H1 (cell line): ENCODE measurements around the gene OR8B4. TPM values are rescaled to one million over a fixed set of nuclear protein-coding genes. Genes with fewer than 3 reads are reported as not detected.

Source experiments
- CTCF ChIA-PET: fragments of 300-600 bp; sonication (Branson Sonifier 250); formaldehyde crosslinking; loops from one replicate; lab custom pipeline; 2021; ENCODE audit not compliant: partially characterized antibody; lab: Charles Lee
- POLR2A ChIA-PET: fragments of 300-600 bp; sonication (Branson Sonifier 250); formaldehyde crosslinking; loops from one replicate; lab custom pipeline; 2021; ENCODE audit warnings: inconsistent platforms; ENCODE audit not compliant: partially characterized antibody; lab: Charles Lee
- DNase-seq, 2 experiments: peaks; one replicate each; pipeline versions ENCODE4 v3.0.0 to v3.0.0-alpha.2; 2010 to 2022; ENCODE audit warnings: low spot score in 2 of 2, low read depth in 1 of 2, mixed read lengths in 1 of 2
- FAIRE-seq: peaks from 2 replicates; lab custom pipeline; 2011; peaks lifted over from hg19 to GRCh38; lab: Jason Lieb, UNC
- H2AFZ ChIP-seq: 2 replicates; pipeline ENCODE4 v1.8.1; 2012; ENCODE audit warnings: low read length, inconsistent platforms
- H2AK5ac ChIP-seq: 2 replicates; pipeline ENCODE4 v1.6.1; 2013; ENCODE audit warnings: low read depth, low read length
- H2BK120ac ChIP-seq: replicated peaks from 2 replicates; pipeline ENCODE3; 2013; ENCODE audit warnings: low read depth, low read length, inconsistent platforms
- H2BK12ac ChIP-seq: 2 replicates; pipeline ENCODE4 v1.6.1; 2013; ENCODE audit warnings: low read depth, low read length
- H2BK15ac ChIP-seq: 2 replicates; pipeline ENCODE4 v1.6.1; 2013; ENCODE audit warnings: low read length
- H2BK20ac ChIP-seq: 2 replicates; pipeline ENCODE4 v1.6.1; 2013; ENCODE audit warnings: low read length
- H2BK5ac ChIP-seq: 2 replicates; pipeline ENCODE4 v1.6.1; 2013; ENCODE audit warnings: low read depth, low read length
- H3K14ac ChIP-seq: 2 replicates; pipeline ENCODE4 v1.6.1; 2013; ENCODE audit warnings: inconsistent platforms; ENCODE audit not compliant: insufficient read length
- H3K18ac ChIP-seq: 2 replicates; pipeline ENCODE4 v1.6.1; 2013; ENCODE audit warnings: low read length; ENCODE audit errors: extremely low read depth
- H3K23ac ChIP-seq: 2 replicates; pipeline ENCODE4 v1.6.1; 2013; ENCODE audit warnings: inconsistent platforms; ENCODE audit not compliant: insufficient read length
- H3K23me2 ChIP-seq: 2 replicates; pipeline ENCODE4 v1.6.1; 2013; ENCODE audit warnings: low read depth, low read length
- H3K27ac ChIP-seq: 2 replicates; pipeline ENCODE4 v1.6.1; 2011; ENCODE audit warnings: low read depth, low read length, inconsistent platforms
- H3K27me3 ChIP-seq, 4 experiments: replicated peaks in 1 of 4; 1 replicate in 1 of 4; 2 replicates in 3 of 4; pipeline versions ENCODE4 v1.6.1 to v1.8.1; 2011 to 2013; ENCODE audit warnings: low read length in 3 of 4, mild to moderate bottlenecking in 3 of 4, inconsistent platforms in 2 of 4, mixed read lengths in 2 of 4, moderate library complexity in 1 of 4; ENCODE audit not compliant: control insufficient read depth in 3 of 4, insufficient read depth in 3 of 4; ENCODE audit errors: extremely low read depth in 1 of 4
- H3K36me3 ChIP-seq, 4 experiments: 2 replicates each; pipeline versions ENCODE4 v1.6.1 to v1.8.1; 2011 to 2013; ENCODE audit warnings: mild to moderate bottlenecking in 4 of 4, low read length in 3 of 4, moderate library complexity in 2 of 4, control low read depth in 1 of 4, inconsistent platforms in 1 of 4; ENCODE audit not compliant: insufficient read depth in 4 of 4, control insufficient read depth in 2 of 4
- H3K4ac ChIP-seq: replicated peaks from 2 replicates; pipeline ENCODE3; 2013; ENCODE audit warnings: low read length, low read depth, mixed read lengths, inconsistent platforms; ENCODE audit not compliant: insufficient read length
- H3K4me1 ChIP-seq, 4 experiments: replicated peaks in 1 of 4; 1 replicate in 1 of 4; 2 replicates in 3 of 4; pipeline versions ENCODE4 v1.6.1 to v1.8.1; 2011 to 2013; ENCODE audit warnings: low read length in 3 of 4, inconsistent platforms in 2 of 4, mixed read lengths in 1 of 4; ENCODE audit not compliant: insufficient read depth in 4 of 4, control insufficient read depth in 3 of 4
- H3K4me2 ChIP-seq, 2 experiments: 2 replicates each; pipeline versions ENCODE4 v1.6.1 to v1.8.1; 2011 to 2013; ENCODE audit warnings: low read depth in 2 of 2, low read length in 2 of 2, control low read depth in 1 of 2, inconsistent platforms in 1 of 2, mild to moderate bottlenecking in 1 of 2; ENCODE audit not compliant: insufficient read depth in 1 of 2
- H3K4me3 ChIP-seq, 4 experiments: fragments of 200-600, 300-600 bp in 1 of 4; sonication (generic), shearing (Covaris generic), sonication (Bioruptor Twin) in 1 of 4; 2 replicates each; pipeline versions ENCODE4 v1.5.1 to v1.8.1; 2011 to 2016; ENCODE audit warnings: low read length in 4 of 4, low read depth in 3 of 4, control low read depth in 2 of 4, inconsistent platforms in 2 of 4, mild to moderate bottlenecking in 2 of 4, mixed read lengths in 1 of 4, moderate library complexity in 1 of 4; ENCODE audit not compliant: insufficient read depth in 2 of 4; ENCODE audit errors: extremely low read depth in 1 of 4
- H3K56ac ChIP-seq: replicated peaks from 2 replicates; pipeline ENCODE3; 2013; ENCODE audit warnings: low read depth, mild to moderate bottlenecking, mixed read lengths, low read length, inconsistent platforms; ENCODE audit not compliant: insufficient read length
- H3K79me1 ChIP-seq: 2 replicates; pipeline ENCODE4 v1.6.1; 2013; ENCODE audit warnings: low read depth, low read length, control low read depth
- H3K79me2 ChIP-seq, 2 experiments: 2 replicates each; pipeline versions ENCODE4 v1.6.1 to v1.8.1; 2012 to 2013; ENCODE audit warnings: low read length in 2 of 2, mild to moderate bottlenecking in 2 of 2, inconsistent platforms in 1 of 2; ENCODE audit not compliant: insufficient read depth in 2 of 2, control insufficient read depth in 1 of 2
- H3K9ac ChIP-seq, 4 experiments: replicated peaks in 1 of 4; 1 replicate in 1 of 4; 2 replicates in 3 of 4; pipeline versions ENCODE4 v1.6.1 to v1.8.1; 2011 to 2013; ENCODE audit warnings: low read depth in 3 of 4, low read length in 3 of 4, control low read depth in 2 of 4, mild to moderate bottlenecking in 2 of 4, moderate library complexity in 2 of 4, inconsistent platforms in 1 of 4; ENCODE audit errors: extremely low read depth in 1 of 4
- H3K9me3 ChIP-seq, 2 experiments: 2 replicates each; pipeline versions ENCODE4 v1.6.1 to v1.8.1; 2012 to 2013; ENCODE audit warnings: mild to moderate bottlenecking in 2 of 2, moderate library complexity in 2 of 2, control low read depth in 1 of 2, inconsistent platforms in 1 of 2, low read depth in 1 of 2, low read length in 1 of 2, mixed read lengths in 1 of 2; ENCODE audit not compliant: insufficient read depth in 2 of 2
- H4K20me1 ChIP-seq, 2 experiments: replicated peaks in 1 of 2; 2 replicates each; pipeline versions ENCODE3 to v1.8.1; 2011 to 2013; ENCODE audit warnings: inconsistent platforms in 2 of 2, low read length in 2 of 2, mild to moderate bottlenecking in 1 of 2; ENCODE audit not compliant: insufficient read depth in 2 of 2, control insufficient read depth in 1 of 2
- H4K5ac ChIP-seq: 2 replicates; pipeline ENCODE4 v1.6.1; 2013; ENCODE audit warnings: low read length, low read depth, mixed read lengths, inconsistent platforms; ENCODE audit not compliant: insufficient read length
- H4K8ac ChIP-seq: 2 replicates; pipeline ENCODE4 v1.8.0; 2013; ENCODE audit warnings: mild to moderate bottlenecking, moderate library complexity, low read length, inconsistent platforms; ENCODE audit not compliant: insufficient read depth; ENCODE audit errors: extremely low read depth
- H4K91ac ChIP-seq: replicated peaks from 2 replicates; pipeline ENCODE3; 2013; ENCODE audit warnings: low read length, mixed read lengths, inconsistent platforms; ENCODE audit not compliant: insufficient read length
- ASH2L ChIP-seq: fragments of 200-600, 300-600 bp; sonication (generic); IDR thresholded peaks from one replicate; pipeline ENCODE4 v1.7.1; 2017; ENCODE audit warnings: low read length
- CHD1 ChIP-seq: IDR thresholded peaks from 2 replicates; pipeline ENCODE4 v1.6.1; 2012; ENCODE audit warnings: low read depth, low read length, improper control_type of control experiment
- GTF2F1 ChIP-seq: IDR thresholded peaks from 2 replicates; pipeline ENCODE4 v1.6.1; 2012; ENCODE audit warnings: low read depth, low read length, improper control_type of control experiment, borderline replicate concordance
- HDAC2 ChIP-seq, 2 experiments: fragments of 300-600 bp in 1 of 2; sonication (generic) in 1 of 2; IDR thresholded peaks; 2 replicates each; pipeline ENCODE4 v1.6.1; 2011 to 2012; ENCODE audit warnings: low read depth in 2 of 2, low read length in 2 of 2, mild to moderate bottlenecking in 2 of 2, moderate library complexity in 2 of 2, borderline replicate concordance in 1 of 2, inconsistent platforms in 1 of 2
- KDM5A ChIP-seq: fragments of 200-600 bp; IDR thresholded peaks from 2 replicates; pipeline ENCODE4 v1.7.1; 2012; ENCODE audit warnings: mild to moderate bottlenecking, low read length, inconsistent platforms, mixed read lengths
- NRF1 ChIP-seq: IDR thresholded peaks from 2 replicates; pipeline ENCODE4 v1.6.1; 2011; ENCODE audit warnings: mild to moderate bottlenecking, low read depth, low read length, improper control_type of control experiment
- POLR2AphosphoS5 ChIP-seq: IDR thresholded peaks from 2 replicates; pipeline ENCODE4 v1.6.1; 2011; ENCODE audit warnings: low read depth, low read length
- SIN3A ChIP-seq, 2 experiments: IDR thresholded peaks in 1 of 2; conservative IDR thresholded peaks in 1 of 2; 2 replicates each; pipeline ENCODE4 v1.6.1; 2011 to 2012; ENCODE audit warnings: low read length in 2 of 2, improper control_type of control experiment in 1 of 2, low read depth in 1 of 2, mild to moderate bottlenecking in 1 of 2
- WGBS, 2 experiments: shearing (Covaris generic) in 1 of 2; methylation state at CpG; one replicate each; pipeline versions ENCODE4 v1.1.6 to v1.1.7; 2013 to 2015; ENCODE audit warnings: low lambda C conversion rate in 2 of 2, mixed read lengths in 2 of 2, inconsistent platforms in 1 of 2, low coverage in 1 of 2, missing lambda C conversion rate in 1 of 2; ENCODE audit not compliant: insufficient replicate concordance in 2 of 2, insufficient coverage in 1 of 2, insufficient read length in 1 of 2; ENCODE audit errors: extremely low coverage in 1 of 2, missing lambda C conversion rate in 1 of 2; 5-methylcytosine and 5-hydroxymethylcytosine counted together
- polyA plus RNA-seq, 7 experiments: library from polyadenylated mRNA; depleted of rRNA in 3 of 7; stranded (reverse) in 5 of 7; unstranded in 2 of 7; fragments of >200 nt in 5 of 7; fragments of 200-250 nt in 2 of 7; gene quantifications; 1 replicate in 5 of 7; 2 replicates in 1 of 7; 4 replicates in 1 of 7; pipeline versions ENCODE4 v1.2.1 to v1.2.3, GENCODE V29; 2011 to 2013; ENCODE audit warnings: missing spikeins in 2 of 7, mixed read lengths in 2 of 7
- total RNA-seq: library from RNA; stranded (reverse); fragmentation: NEBNext Ultra II Directional; extraction: Animal tissue kit (Norgen Biotek cat#: 25700); gene quantifications from 2 replicates; pipeline ENCODE4 v1.2.1, GENCODE V29; 2021
- TF ChIP-seq, protein P1 (sequence below): IDR thresholded peaks from 2 replicates; pipeline ENCODE4 v1.6.1; 2012; ENCODE audit warnings: inconsistent platforms
- TF ChIP-seq, protein P2 (sequence below): IDR thresholded peaks from 2 replicates; pipeline ENCODE4 v1.6.1; 2011; ENCODE audit warnings: low read depth, mild to moderate bottlenecking, low read length; ENCODE audit not compliant: insufficient read depth
- TF ChIP-seq, protein P3 (sequence below): IDR thresholded peaks from 2 replicates; pipeline ENCODE4 v1.6.1; 2012; ENCODE audit warnings: low read length, inconsistent platforms

Gene OR8B4
- total and polyA plus RNA-seq, 2 of the 8 experiments (the other 6 are each of a cell fraction or from before 2014, with no cell fraction given) = not detected

DNA sequence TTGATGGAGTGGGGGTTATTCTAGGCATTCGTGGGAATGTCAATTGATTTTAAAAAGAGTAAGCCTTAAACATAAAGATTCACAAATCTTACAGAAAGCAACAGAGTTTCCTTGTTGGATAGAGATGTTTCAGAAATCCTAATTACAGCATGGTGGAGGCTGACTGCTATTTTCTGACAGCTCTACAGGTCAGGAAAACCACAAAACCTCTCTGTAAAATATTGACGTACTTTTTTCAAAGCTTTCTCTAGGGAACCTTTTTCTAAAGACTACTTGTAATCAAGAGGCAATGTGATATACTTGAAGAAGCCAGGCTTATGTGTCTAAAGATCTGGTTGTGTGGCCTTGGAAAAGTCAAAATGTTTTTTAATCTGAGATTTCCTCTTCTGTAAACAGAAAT, 29.9 kb upstream of the OR8B4 start:
- no peak overlapping the region for H3K4ac ChIP-seq
- H3K9me3 ChIP-seq = no peaks in the 10 kb centered on the region; a peak in 1 of 4 replicates
- H3K56ac ChIP-seq = no peak overlapping the region
- no peak overlapping the region; the same call in 1 of the 2 replicates for H3K18ac ChIP-seq
- H3K4me1 ChIP-seq = peaks cover 0 to 8% (median 0%) of the 10 kb centered on the region in 4 experiments; a peak in 1 of 7 replicates
- H3K36me3 ChIP-seq = no peaks in the 10 kb centered on the region
- no peak overlapping the region for H2BK15ac ChIP-seq
- H3K14ac ChIP-seq = no peak overlapping the region
- CTCF ChIA-PET = interaction anchor here (1.0 to 1.6 kb wide), 2 partner anchors 42 to 385 kb away, joined by 3 read pairs; no protein-coding TSS in a partner anchor
- H2AFZ ChIP-seq = no peak overlapping the region
- POLR2A ChIA-PET = no interaction called here
- H3K27me3 ChIP-seq = no peaks in the 10 kb centered on the region
- no peaks in the 10 kb centered on the region for H4K20me1 ChIP-seq
- WGBS, 2 experiments = 77% methylated on average over 2 of the region's 2 CpGs; no CpG with 5 or more reads in 1 of the 2 experiments
- DNase-seq (no peak), FAIRE-seq (no peak)
- H3K4me3 ChIP-seq = no peak overlapping the region
- H2BK12ac ChIP-seq = no peak overlapping the region
- H3K79me2 ChIP-seq = no peaks in the 10 kb centered on the region
- H4K91ac ChIP-seq = no peak overlapping the region
- H2AK5ac ChIP-seq = no peak overlapping the region
- no peak overlapping the region for H4K8ac ChIP-seq
- no peaks in the 10 kb centered on the region for H3K79me1 ChIP-seq
- no peak overlapping the region for H2BK20ac ChIP-seq
- no peak overlapping the region for H2BK5ac ChIP-seq
- H4K5ac ChIP-seq = no peak overlapping the region
- H3K27ac ChIP-seq = no peak overlapping the region
- H3K23ac ChIP-seq = no peak overlapping the region
- peak overlapping the region in 1 of 4 experiments; percentile 34; a peak in 1 of 7 replicates for H3K9ac ChIP-seq
- H3K4me2 ChIP-seq = no peak overlapping the region
- no peaks in the 10 kb centered on the region for H3K23me2 ChIP-seq
- no peak overlapping the region for H2BK120ac ChIP-seq
- TF ChIP-seq GTF2F1 (no peak), KDM5A (no peak), POLR2AphosphoS5 (no peak), HDAC2 (IDR thresholded peaks at IDR 0.05; ENCODE audit: borderline replicate concordance in 1 of 2, low read depth in 2 of 2, low read length in 2 of 2) (no peak), CHD1 (no peak), SIN3A (conservative IDR thresholded peaks at IDR 0.05 in 1 of 2, IDR thresholded peaks at IDR 0.05 in 1 of 2; ENCODE audit: low read depth in 1 of 2, low read length in 2 of 2) (no peak), NRF1 (no peak), ASH2L (no peak)
- TF ChIP-seq, protein P1, sequence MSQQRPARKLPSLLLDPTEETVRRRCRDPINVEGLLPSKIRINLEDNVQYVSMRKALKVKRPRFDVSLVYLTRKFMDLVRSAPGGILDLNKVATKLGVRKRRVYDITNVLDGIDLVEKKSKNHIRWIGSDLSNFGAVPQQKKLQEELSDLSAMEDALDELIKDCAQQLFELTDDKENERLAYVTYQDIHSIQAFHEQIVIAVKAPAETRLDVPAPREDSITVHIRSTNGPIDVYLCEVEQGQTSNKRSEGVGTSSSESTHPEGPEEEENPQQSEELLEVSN = no peak
- TF ChIP-seq, protein P2, sequence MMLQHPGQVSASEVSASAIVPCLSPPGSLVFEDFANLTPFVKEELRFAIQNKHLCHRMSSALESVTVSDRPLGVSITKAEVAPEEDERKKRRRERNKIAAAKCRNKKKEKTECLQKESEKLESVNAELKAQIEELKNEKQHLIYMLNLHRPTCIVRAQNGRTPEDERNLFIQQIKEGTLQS = no peak
- TF ChIP-seq, protein P3, sequence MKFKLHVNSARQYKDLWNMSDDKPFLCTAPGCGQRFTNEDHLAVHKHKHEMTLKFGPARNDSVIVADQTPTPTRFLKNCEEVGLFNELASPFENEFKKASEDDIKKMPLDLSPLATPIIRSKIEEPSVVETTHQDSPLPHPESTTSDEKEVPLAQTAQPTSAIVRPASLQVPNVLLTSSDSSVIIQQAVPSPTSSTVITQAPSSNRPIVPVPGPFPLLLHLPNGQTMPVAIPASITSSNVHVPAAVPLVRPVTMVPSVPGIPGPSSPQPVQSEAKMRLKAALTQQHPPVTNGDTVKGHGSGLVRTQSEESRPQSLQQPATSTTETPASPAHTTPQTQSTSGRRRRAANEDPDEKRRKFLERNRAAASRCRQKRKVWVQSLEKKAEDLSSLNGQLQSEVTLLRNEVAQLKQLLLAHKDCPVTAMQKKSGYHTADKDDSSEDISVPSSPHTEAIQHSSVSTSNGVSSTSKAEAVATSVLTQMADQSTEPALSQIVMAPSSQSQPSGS = no peak
